AG10803 (cell line): ENCODE data around the gene PPP1R9A.

Source experiments
- DNase-seq: peaks from one replicate; pipeline ENCODE4 v3.0.0; 2010; ENCODE audit warnings: low read depth
- H3K4me3 ChIP-seq: 2 replicates; pipeline ENCODE4 v1.5.1; 2011; ENCODE audit warnings: mild to moderate bottlenecking, low read length, control low read depth
- CTCF ChIP-seq: conservative IDR thresholded peaks from 2 replicates; pipeline ENCODE4 v1.5.1; 2011; ENCODE audit warnings: mild to moderate bottlenecking, low read length, control low read depth, inconsistent platforms

The PPP1R9A gene

DNA sequence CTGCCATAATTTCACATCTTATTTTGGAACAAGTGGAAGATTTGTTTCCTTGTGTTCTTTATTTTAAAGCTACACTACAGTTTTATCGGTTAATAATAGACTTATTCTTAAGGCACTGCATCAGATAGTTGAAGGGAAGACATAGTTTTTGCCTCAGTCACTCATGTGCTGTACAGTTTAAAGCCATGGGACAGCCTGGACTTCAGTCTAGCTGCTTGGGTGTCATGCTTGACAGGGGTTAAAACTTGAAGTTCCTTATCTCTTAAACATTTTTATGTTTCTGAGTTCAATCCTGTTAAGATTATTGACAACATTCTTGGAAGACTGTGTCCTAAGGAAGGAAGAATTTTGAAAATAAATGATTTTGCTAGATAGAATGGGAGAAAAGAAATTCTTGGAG is 49.7 kb downstream of the PPP1R9A start:
- no peak overlapping the region for H3K4me3 ChIP-seq
- no peak for TF ChIP-seq CTCF
- no peak for DNase-seq

DNA sequence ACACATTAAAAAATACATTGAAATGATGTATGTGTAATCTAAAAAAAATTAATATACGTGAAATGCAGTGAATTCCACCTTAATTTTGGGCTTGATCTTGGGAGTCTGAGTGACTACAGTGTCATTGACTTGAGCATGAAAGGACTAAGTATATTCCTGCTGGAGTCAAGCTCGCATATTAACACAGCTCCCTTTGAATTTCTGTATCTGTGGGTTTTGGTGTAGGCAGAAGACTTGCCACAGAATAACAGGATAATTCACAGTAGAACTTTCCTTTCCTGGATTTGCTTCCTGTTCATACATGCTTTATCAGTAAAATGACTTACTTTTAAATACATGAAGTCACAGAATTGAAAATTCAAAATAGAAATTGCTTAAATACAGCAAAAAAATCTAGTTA is 55.3 kb downstream of the PPP1R9A start:
- H3K4me3 ChIP-seq, result no peak overlapping the region
- no peak for DNase-seq
- no peak for TF ChIP-seq CTCF

GRCh38 chr7:94969434-94970084 is 62.2 kb downstream of the PPP1R9A start:
- no peak for TF ChIP-seq CTCF
- DNase-seq, result no peak

GRCh38 chr7:94970085-94970576 is 62.7 kb downstream of the PPP1R9A start:
- no peak for DNase-seq
- no peak overlapping the region for H3K4me3 ChIP-seq

More at GRCh38 chr7:94969434-94970084, 62.2 kb downstream of the PPP1R9A start:
- no peak overlapping the region for H3K4me3 ChIP-seq

GRCh38 chr7:94971051-94971867 is 63.9 kb downstream of the PPP1R9A start:
- TF ChIP-seq CTCF, result no peak
- peak; percentile 39 for DNase-seq
- no peak overlapping the region for H3K4me3 ChIP-seq

More at GRCh38 chr7:94970085-94970576, 62.7 kb downstream of the PPP1R9A start:
- no peak for TF ChIP-seq CTCF

DNA sequence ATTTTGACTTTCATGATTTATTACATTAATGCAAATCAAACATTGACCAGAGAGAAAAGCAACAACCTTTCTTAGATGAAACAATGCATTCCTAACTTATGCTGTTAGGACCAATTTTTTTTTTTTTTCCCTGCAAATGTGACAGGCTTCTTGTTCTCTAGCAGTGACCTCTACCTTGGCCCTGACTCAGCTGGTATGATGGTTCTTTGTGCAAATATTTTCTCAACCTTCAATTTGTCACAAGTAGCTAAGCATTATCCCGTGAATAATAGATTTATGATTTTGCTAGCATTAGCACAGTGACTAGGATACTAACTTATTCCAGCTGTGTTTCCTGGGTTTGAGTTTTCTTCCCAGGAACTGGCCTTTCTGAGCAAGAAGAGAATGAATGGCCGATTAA is 64.9 kb downstream of the PPP1R9A start:
- DNase-seq, result peak; percentile 53
- TF ChIP-seq CTCF, result no peak
- H3K4me3 ChIP-seq, result no peak overlapping the region
